ENCODE results near the gene SERGEF. TPM values are rescaled to one million over a fixed set of nuclear protein-coding genes. Genes with fewer than 3 reads are reported as not detected.

SERGEF gene
- total and polyA plus RNA-seq, 2 experiments from 2014 or later = 29.8 to 64.0 TPM

- Histone ChIP-seq H3K27ac (no peak within 1 kb of the TSS), H3K4me3 (no peak within 1 kb of the TSS), H3K9me3 (ENCODE audit: low read depth) (no peaks in the 10 kb centered on the region), H3K36me3 (no peaks in the 10 kb centered on the region), H3K27me3 (peaks cover 69% of the 10 kb centered on the region), H3K4me1 (ENCODE audit: low read depth) (no peaks in the 10 kb centered on the region)
- no peak for TF ChIP-seq CTCF (IDR thresholded peaks at IDR 0.05; ENCODE audit: low read depth, low read length)
- peak; percentile 74 to 75 for DNase-seq (ENCODE audit: low read depth in 1 of 2, low spot score in 1 of 2)
Observed at GRCh38 chr11:18046116-18046777, 33.4 kb upstream of the SERGEF start, which contains the start of gene TPH1. TPH1 (minus strand) TSS chr11:18046269; CDS start chr11:18040762, 5,507 bp downstream.

- Histone ChIP-seq H3K27me3 (peaks cover 12% of the 10 kb centered on the region), H3K27ac (no peak overlapping the region), H3K9me3 (ENCODE audit: low read depth) (no peaks in the 10 kb centered on the region), H3K4me1 (ENCODE audit: low read depth) (no peaks in the 10 kb centered on the region), H3K4me3 (no peak overlapping the region), H3K36me3 (no peaks in the 10 kb centered on the region)
- no peak for TF ChIP-seq CTCF (IDR thresholded peaks at IDR 0.05; ENCODE audit: low read depth, low read length)
- DNase-seq (ENCODE audit: low read depth in 1 of 2, low spot score in 1 of 2) = no peak
Observed at GRCh38 chr11:18036456-18036855, 23.6 kb upstream of the SERGEF start.

- Histone ChIP-seq H3K36me3 (no peaks in the 10 kb centered on the region), H3K4me1 (ENCODE audit: low read depth) (no peaks in the 10 kb centered on the region), H3K27me3 (no peaks in the 10 kb centered on the region), H3K9me3 (ENCODE audit: low read depth) (no peaks in the 10 kb centered on the region), H3K27ac (no peak overlapping the region), H3K4me3 (no peak overlapping the region)
- no peak for TF ChIP-seq CTCF (IDR thresholded peaks at IDR 0.05; ENCODE audit: low read depth, low read length)
- DNase-seq (ENCODE audit: low read depth in 1 of 2, low spot score in 1 of 2) = no peak
Observed at GRCh38 chr11:18027475-18027874, 14.6 kb upstream of the SERGEF start.

- H3K27me3 ChIP-seq = no peaks in the 10 kb centered on the region
- no peak overlapping the region for H3K4me3 ChIP-seq
- H3K9me3 ChIP-seq (ENCODE audit: low read depth) = no peaks in the 10 kb centered on the region
- no peaks in the 10 kb centered on the region for H3K36me3 ChIP-seq
- TF ChIP-seq CTCF (IDR thresholded peaks at IDR 0.05; ENCODE audit: low read depth, low read length) = no peak
- H3K27ac ChIP-seq = no peak overlapping the region
- DNase-seq (ENCODE audit: low read depth in 1 of 2, low spot score in 1 of 2) = no peak
- no peaks in the 10 kb centered on the region for H3K4me1 ChIP-seq (ENCODE audit: low read depth)
Observed at GRCh38 chr11:18022419-18022818, 9.6 kb upstream of the SERGEF start.

GRCh38 chr11:18019650-18020049 lies 6.8 kb upstream of the SERGEF start:
- no peaks in the 10 kb centered on the region for H3K9me3 ChIP-seq (ENCODE audit: low read depth)
- no peaks in the 10 kb centered on the region for H3K27me3 ChIP-seq
- DNase-seq (ENCODE audit: low read depth in 1 of 2, low spot score in 1 of 2) = no peak
- no peaks in the 10 kb centered on the region for H3K36me3 ChIP-seq
- H3K4me3 ChIP-seq = no peak overlapping the region
- no peak for TF ChIP-seq CTCF (IDR thresholded peaks at IDR 0.05; ENCODE audit: low read depth, low read length)
- no peak overlapping the region for H3K27ac ChIP-seq
- no peaks in the 10 kb centered on the region for H3K4me1 ChIP-seq (ENCODE audit: low read depth)

Measured in cardiac muscle cell (in vitro differentiated cells and primary cell).